Mammary epithelial cell (primary cell): Measurements from ENCODE around the gene APEX1.

ENCODE experiments used
- CTCF ChIP-seq, 2 donors: IDR thresholded peaks in 1 of 2; conservative IDR thresholded peaks in 1 of 2; 2 replicates each; pipeline ENCODE4 v1.5.1; 2011 to 2012; ENCODE audit warnings: inconsistent platforms in 2 of 2, low read length in 2 of 2, mild to moderate bottlenecking in 2 of 2, control low read depth in 1 of 2, low read depth in 1 of 2; ENCODE audit not compliant: insufficient read depth in 1 of 2; ENCODE audit errors: extremely low read depth in 1 of 2
- EZH2 ChIP-seq: IDR thresholded peaks from 2 replicates; pipeline ENCODE4 v1.6.1; 2012; ENCODE audit warnings: low read length, inconsistent platforms, borderline replicate concordance

GRCh38 chr14:20458031-20458789 is 3.2 kb downstream of the APEX1 start:
- TF ChIP-seq CTCF (conservative IDR thresholded peaks at IDR 0.05 in 1 of 2, IDR thresholded peaks at IDR 0.05 in 1 of 2; ENCODE audit: extremely low read depth in 1 of 2, insufficient read depth in 1 of 2, low read depth in 1 of 2, low read length in 2 of 2) (no peak), EZH2 (no peak)
